HT-29 (cell line): Measurements from ENCODE around the gene NDST1. TPM values are rescaled to one million over a fixed set of nuclear protein-coding genes. Genes with fewer than 3 reads are reported as not detected.

ENCODE experiments used
- DNase-seq: peaks from one replicate; pipeline ENCODE4 v3.0.0-alpha.2; 2015; ENCODE audit warnings: low spot score
- total RNA-seq: library from RNA; depleted of rRNA; stranded (reverse); fragments of >200 nt; shearing (Covaris generic); gene quantifications from 2 replicates; pipeline ENCODE4 v1.2.3, GENCODE V29; 2014

Gene NDST1
- total RNA-seq, 1 experiment from 2014 or later: 11.0 TPM

- no peak for DNase-seq
Observed at GRCh38 chr5:150541895-150542294, 34.0 kb downstream of the NDST1 start.

- peak; percentile 53 for DNase-seq
Observed at GRCh38 chr5:150542933-150543445, 35.1 kb downstream of the NDST1 start.

- DNase-seq: peak; percentile 73
Observed at GRCh38 chr5:150544611-150545219, 36.8 kb downstream of the NDST1 start.

DNA sequence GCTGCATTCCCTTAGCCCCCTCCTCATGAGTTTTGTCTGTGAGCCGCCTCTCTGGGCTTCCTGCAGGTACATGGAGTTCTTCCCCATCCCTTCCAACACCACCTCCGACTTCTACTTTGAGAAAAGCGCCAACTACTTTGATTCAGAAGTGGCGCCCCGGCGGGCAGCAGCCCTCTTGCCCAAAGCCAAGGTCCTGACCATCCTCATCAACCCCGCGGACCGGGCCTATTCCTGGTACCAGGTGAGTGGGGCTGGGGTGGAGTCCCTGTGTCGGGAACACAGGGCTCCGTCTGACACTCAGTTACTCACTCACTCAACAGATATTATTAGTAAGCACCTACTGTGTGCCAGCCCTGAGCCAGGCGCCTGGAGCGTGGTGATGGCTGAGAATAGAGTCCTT is 37.3 kb downstream of the NDST1 start:
- DNase-seq: no peak

- no peak for DNase-seq
Observed at GRCh38 chr5:150548123-150548522, 40.2 kb downstream of the NDST1 start.

DNA sequence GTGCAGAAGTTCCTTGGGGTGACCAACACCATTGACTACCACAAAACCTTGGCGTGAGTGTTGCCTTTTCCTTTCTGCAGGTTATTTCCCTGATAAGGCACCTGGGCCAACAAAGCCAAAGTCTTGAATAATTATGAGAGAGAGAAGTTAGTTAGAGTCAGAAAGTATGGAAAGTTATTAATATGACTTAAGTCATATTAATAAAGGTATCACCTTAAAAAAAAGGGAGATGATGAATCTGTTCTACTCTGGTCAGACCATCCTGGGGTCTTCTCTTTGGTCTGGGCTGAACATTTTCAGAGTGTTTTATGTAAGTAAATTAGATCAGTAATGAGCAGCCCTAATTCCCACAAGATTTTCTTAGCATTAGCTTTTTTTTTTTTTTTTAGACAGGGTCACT is 41.8 kb downstream of the NDST1 start:
- no peak for DNase-seq

DNA sequence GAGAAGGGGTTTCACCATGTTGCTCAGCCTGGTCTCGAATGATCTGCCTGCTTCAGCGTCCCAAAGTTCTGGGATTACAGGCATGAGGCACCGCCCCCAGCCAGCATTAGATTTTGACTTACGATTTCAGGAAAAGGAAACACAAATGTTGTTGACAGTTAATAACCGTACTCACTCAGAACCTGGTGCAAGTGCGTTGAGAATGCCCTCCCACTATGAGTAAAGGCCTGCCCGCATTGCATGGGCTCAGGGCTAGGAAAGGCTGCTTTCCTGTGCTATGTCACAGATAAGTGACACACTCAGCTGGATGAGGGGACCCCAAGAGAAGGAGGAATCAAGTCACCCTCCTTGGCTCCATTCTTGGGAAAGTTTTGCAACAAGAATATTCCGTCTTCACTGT is 42.4 kb downstream of the NDST1 start:
- no peak for DNase-seq

DNA sequence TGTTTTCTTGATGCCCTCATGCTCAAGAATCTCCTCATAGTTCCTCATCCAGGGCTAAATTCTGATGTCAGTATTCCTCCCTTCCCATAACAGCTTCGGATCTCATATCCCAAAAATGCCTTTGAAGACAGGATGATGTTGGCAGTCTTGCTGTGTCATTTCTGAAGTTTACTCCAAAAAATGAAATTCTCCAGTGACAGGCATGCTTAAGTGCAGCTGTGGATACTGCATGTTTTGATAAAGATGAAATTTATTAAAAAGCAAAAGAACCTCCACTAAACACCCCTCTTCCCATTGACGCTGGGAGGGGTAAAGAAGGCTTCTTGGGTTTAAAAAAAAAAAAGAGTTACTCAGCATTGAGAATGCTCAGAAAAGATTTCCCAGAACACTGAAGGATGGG is 43.1 kb downstream of the NDST1 start:
- DNase-seq: no peak

- no peak for DNase-seq
Observed at GRCh38 chr5:150553402-150553801, 45.5 kb downstream of the NDST1 start.

DNA sequence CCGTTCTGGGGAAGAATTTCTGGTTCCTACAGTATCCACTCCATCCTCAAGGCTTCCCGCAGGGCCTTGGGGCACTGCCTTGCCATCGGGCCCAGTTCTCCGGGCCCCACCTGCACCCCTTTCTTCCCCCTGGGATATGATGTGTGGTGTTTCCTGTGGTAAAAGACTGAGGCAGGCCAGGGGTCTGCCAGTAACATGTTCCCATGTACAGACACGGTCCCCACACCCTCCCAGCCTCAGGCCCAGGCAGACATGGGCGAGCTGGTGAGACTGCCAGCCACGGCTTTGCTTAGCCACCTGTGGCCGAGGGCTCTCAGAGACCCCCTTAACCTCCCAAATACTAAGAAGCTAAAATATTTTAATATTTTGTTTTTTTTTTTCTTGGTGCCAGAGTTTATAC is 46.0 kb downstream of the NDST1 start:
- DNase-seq: no peak

DNA sequence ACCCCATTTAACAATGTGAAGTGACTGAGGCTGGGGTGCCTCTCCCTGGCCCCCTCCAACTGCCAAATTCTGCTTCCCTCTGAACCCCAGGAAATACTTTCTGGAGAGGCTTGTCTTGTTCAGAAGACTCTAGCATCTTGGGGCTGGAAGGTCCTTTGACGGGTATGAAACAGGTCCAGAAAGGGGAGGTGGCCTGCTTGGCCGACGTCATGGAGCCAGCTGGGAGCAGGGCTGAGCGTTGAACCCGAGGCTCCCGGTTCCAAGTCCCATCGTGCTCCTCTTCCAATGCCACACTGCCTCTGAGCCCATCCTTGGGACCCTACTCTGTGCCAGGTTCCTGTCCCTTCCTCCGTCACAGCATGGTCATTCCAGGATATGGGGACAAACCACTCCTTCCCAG is 46.9 kb downstream of the NDST1 start:
- DNase-seq: no peak

DNA sequence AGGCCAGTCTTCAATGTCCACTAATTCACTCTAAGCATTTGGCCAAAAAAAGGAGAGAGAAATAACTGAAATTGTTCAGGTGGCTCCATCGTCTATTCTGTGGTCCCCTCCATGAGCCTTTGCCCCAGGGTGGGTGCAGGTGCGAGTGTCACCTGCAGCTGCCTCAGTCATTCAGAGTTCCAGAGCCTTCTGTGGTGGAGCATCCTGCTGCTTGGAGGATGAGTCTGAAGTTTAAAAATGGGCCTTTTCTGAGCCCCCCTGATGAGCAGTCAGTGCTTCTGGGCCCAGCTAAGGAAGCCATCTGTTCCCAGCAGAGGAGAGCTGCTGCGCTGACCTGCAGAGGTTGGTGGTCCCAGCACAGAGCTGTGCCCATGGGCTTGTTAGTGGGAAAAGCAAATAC is 48.2 kb downstream of the NDST1 start:
- DNase-seq: no peak

DNA sequence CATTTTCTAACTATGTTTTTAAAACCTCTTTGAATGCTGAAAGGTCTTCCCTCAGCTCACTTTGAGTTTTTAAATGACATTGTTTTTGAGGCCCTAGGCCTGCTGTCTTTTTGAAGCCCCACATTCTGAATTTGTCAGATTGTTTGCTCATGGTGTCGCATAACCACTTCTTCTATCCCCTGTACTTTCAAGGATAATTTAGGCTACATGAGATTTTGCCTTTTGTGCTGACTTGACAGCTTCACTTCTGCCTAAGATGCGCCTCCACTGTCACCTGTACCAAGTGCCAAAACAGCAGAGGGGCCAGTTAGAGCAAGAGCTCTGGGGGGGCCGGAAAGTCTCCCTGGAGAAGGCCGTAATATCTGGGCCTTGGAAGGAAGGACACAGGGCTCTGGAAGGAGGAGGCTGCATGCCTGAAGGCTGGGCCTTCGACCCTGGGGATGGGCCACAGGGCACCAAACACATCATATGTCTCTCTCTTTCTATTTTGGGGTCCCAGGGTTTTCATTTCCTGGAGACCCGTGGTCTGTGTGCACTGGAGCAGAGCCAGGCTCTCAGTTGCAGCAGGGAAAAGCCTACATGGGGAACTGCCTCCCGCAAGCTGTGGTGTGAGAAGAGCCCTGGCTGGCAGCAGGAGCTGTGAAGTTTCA is 49.1 kb downstream of the NDST1 start:
- no peak for DNase-seq

GRCh38 chr5:150557509-150557872 is 49.6 kb downstream of the NDST1 start:
- DNase-seq: no peak

DNA sequence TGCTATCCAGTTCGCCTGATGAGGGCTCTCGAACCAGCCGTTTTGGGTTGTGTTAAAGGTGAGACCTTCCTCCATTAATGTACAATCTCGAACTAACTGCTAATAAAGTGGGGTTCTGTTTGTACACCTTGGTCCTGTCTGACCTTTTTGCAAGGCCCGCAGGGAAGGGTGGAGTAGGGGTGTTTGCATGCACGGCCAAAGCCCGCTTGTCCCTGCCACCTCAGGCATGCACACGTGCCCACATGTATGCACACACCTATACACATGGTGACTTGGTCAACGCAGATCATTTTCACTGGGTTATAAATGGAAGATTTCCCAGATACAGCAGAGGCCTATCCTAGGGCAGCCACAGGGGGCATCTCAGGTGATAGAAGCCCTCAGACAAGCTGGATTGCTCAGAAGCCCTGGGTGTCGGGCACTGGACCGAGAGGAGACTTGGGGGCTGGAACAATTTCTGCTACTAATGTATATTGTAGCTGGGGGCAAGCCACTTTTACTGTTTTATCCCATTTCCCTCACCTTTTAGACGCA is 50.2 kb downstream of the NDST1 start:
- DNase-seq: no peak

DNA sequence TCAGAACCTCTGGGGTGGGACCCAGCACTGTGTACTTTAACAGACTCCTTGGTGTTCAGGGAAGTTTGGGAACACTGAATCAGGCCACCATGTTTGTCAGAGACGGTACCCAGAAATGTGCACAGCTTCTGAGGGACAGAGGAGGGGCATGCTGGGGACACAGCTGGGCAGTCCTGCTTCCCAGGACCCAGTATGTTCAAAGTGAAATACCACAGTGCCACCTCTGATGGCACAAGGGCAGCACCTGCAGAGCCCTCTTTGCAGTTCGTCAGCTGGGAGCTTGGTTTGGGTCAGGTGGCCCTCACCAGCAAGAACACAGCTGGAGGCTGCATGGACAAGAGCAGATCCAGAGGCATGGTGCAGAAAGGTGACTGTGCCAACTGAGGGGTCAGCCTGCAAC is 51.2 kb downstream of the NDST1 start:
- DNase-seq: no peak

- no peak for DNase-seq
Observed at GRCh38 chr5:150559701-150560100, 51.8 kb downstream of the NDST1 start.

GRCh38 chr5:150560401-150561191 is 52.7 kb downstream of the NDST1 start:
- DNase-seq: peak; percentile 97

DNA sequence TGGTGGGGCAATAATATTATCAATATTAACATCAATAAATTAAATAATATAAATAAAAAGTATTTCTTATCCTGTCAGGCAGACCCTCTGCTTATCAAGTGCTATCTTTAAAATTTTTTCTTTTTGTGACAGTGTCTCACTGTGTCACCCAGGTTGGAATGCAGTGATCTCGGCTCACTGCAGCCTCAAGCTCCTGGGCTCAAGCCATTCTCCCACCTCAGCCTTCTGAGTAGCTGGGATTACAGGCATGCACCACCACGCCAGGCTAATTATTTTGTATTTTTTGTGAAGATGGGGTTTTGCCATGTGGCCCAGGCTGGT is 53.2 kb downstream of the NDST1 start:
- no peak for DNase-seq

DNA sequence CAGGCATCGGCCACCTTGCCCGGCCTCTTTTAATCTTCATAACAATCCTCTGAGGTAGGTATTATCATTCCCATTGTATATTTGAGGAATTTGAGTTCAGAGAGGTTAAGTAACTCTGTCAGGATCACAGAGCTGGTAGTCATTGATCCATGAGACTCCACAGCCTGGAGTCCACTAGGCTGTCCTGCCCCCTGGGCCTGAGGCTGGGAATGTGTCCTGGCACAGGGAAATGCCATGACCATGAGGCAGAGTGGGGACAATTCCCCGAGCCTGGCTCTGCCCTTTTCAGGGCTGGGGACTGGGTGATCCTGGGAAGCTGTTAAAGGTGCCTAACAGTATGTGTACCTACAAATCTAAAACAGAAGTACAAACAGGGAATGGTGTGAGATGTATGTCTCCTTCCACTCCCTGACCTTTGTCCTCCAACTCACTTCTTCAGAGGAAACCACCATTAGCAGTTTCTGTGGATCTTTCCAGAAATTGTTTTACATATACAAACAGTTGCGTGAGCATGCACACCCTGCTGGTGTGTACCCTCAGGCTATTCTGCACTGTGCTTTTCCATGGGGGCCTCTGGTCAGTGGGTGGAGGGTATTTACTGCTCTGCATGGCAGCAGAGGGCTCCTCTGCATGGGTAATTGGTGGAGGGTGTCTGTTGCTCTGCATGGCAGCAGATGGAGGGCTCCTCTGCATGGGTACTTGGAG is 53.8 kb downstream of the NDST1 start:
- no peak for DNase-seq

GRCh38 chr5:150562832-150563231 is 54.9 kb downstream of the NDST1 start:
- peak; percentile 80 for DNase-seq

DNA sequence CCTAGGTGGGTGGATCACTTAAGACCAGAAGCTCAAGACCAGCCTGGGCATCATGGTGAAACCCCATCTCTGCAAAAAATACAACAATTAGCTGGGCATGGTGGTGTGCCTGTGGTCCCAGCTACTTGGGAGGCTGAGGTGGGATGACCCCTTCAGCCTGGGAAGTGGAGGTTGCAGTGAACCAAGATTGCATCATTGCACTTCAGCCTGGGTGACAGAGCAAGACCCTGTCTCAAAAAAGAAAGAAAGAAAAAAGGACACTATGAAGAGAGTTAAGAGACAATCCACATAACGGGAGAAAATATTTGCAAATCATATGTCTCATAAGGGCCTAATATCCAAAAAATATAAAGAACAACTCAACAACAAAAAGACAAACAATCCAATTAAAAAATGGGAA is 57.9 kb downstream of the NDST1 start:
- no peak for DNase-seq
